GM18520 (cell line): ENCODE data around the gene ZMAT2.
"Not testable (repeated sequence)": the region's sequence is repeated elsewhere in the genome, so short reads cannot be mapped to it uniquely, and the experiment has no call there.

Experiments used
- ATAC-seq: cut with Tn5 transposase; IDR thresholded peaks from one replicate; pipeline ENCODE4 v1.9.1; 2021; ENCODE audit not compliant: unreplicated experiment

Gene ZMAT2

DNA sequence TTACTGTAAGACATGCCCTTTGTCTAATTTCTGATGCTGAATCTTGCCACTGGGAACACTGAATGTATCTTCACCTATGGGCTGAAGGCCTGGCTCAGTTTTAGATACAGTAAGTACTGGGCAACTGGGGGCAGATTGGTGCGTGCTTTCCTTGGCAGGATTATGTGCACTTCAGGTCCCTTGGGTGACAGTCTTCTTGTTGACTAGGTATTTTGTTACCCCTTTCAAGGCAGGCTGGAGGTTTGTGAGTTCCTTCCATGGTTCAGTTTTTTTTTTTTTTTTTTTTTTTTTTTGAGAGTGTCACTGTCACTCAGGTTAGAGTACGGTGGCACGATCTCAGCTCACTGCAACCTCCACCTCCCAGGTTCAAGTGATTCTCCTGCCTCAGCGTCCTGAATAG, 7.6 kb downstream of the ZMAT2 start:
- no peak for ATAC-seq

DNA sequence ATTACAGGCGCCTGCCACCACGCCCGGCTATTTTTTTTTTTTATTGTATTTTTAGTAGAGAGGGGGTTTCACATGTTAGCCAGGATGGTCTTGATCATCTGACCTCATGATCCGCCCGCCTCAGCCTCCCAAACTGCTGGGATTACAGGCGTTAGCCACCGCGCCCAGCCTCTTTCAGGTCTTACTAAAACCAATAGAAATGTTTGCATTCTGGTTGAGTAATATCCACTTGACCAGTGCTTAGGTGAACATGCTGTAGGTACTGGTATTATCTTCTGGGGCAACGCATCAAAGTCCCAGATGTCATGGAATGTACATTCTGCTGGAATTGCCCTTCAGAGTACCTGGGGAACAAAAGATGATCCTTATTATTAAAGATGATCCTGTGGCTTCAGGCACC, 8.5 kb downstream of the ZMAT2 start:
- not testable (repeated sequence) for ATAC-seq

DNA sequence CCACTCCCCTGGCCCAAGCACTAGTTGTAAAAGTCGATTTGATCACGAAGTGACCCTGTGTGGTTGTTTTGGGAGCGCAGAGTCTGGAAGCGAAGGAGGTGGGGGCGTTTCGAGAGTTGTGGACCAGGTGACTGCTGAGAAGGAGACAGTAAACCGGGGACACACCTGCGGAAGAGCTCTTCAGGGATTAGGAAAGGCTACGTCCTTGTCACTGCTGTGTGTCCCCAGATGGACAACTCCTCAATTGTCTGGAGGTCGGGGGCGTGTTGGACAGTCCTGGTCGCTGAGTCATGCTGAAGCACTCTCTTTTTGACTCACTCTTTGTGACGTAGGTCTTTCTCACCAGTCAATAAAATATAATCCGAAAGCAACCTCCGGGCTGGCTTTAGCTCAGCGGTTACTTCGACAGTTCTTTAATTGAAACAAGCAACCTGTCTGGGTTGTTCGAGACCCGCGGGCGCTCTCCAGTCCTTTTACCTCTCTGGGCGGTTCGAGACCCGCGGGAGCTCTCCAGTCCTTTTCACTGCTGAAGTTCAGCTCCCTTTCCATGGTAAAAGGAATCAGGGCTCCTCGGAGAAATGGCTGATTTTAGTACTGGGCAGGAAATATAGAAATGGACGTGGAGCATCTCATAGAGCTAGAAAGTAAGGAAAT, 10.8 kb downstream of the ZMAT2 start:
- ATAC-seq: peak; percentile 93

DNA sequence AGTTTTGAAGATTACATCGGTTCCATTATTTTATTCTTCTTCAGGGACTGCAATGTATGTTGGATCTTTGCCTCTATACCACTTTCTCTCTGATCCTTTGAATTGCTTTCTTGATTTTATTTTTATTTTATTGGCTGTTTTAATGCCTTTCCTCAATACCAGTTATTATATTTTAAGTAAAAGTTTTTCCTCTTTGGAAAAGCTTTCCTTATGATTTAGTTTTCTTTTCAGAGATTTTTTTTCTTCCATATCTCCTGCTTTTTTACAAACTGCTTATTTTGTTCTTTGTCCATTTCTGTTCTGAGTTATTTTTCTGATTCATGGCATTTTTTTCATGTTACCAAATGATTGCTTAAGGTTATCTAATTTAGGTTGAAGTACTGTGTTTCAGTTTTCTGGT, 11.5 kb downstream of the ZMAT2 start:
- ATAC-seq: no peak

DNA sequence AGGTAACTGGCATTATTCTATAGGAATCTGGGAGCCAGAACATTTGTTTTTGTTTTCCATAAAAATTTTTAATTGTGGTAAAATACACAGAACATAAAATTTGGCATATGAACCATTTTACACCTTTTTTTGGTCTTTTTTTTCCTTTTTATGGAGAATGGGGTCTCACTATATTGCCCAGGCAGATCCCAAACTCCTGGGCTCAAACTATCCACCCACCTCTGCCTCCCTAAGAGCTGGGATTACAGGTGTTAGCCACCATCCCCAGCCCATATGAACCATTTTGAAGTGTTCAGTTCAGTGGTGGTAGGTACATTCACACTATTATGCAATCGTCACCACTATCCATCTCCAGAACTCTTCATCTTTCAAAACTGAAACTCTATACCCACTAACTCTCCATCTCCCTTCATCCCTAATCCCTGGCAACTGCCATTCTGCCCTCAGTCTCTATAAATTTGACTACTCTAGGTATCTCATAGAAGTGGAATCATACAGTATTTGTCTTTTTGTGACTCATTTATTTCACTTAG, 13.4 kb downstream of the ZMAT2 start:
- no peak for ATAC-seq

DNA sequence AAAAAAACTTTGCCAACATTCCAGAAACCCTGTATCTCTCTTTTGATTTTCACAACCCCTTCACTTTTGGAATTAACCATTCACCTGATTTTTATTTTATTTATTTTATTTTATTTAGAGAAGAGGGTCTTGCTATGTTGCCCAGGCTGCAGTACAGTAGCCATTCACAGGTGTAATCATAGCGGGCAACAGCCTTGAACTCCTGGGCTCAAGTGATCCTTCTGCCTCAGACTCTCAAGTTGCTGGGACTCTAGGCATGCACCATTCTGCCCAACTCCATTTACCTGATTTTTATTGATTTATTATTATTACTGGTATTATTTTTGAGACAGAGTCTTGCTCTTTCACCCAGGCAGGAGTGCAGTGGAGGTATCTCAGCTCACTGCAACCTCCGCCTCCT, 16.0 kb downstream of the ZMAT2 start:
- not testable (repeated sequence) for ATAC-seq

DNA sequence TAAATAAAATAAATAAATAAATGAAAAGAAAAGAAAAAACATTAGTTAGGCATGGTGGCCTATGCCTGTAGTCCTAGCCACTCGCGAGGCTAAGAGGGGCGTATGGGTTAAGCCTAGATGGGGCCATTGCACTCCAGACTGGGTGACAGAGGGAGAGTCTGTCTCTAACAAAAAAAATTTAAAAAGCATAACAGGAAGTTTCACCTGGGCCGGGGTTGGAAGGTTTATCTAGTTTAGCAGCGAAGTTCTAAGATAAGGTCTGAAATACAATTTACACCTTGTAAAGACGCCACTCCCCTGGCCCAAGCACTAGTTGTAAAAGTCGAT, 18.0 kb downstream of the ZMAT2 start:
- no peak for ATAC-seq

DNA sequence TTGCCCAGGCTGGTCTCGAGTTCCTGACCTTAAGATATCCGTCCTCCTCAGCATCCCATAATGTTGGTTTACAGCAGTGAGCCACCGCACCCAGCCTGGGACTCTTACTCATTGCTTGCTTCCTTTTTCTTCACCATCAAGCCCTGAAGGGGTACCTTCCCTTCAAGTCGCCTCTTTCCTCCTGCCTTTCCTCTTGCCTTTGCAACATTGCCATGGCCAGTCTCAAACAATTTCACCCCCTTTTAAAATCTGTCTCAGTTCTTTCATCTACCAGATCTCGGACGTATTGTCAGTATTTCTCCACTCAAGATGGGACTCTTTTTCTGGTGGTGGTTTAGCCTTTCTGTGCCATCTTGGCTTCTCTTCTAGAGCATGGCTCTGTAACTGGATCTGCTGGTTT, 20.5 kb downstream of the ZMAT2 start:
- ATAC-seq: not testable (repeated sequence)

DNA sequence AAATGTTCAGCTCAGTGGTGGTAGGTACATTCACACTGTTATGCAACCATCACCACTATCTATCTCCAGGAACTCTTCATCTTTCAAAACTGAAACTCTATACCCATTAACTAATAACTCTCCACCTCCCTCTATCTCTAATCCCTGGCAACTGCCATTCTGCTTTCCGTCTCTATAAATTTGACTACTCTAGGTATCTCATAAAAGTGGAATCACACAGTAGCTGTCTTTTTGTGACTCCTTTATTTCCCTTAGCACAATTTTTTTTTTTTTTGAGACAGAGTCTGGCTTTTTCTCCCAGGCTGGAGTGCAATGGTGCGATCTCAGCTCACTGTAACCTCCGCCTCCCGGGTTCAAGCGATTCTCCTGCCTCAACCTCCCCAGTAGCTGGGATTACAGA, 21.1 kb downstream of the ZMAT2 start:
- ATAC-seq: not testable (repeated sequence)

DNA sequence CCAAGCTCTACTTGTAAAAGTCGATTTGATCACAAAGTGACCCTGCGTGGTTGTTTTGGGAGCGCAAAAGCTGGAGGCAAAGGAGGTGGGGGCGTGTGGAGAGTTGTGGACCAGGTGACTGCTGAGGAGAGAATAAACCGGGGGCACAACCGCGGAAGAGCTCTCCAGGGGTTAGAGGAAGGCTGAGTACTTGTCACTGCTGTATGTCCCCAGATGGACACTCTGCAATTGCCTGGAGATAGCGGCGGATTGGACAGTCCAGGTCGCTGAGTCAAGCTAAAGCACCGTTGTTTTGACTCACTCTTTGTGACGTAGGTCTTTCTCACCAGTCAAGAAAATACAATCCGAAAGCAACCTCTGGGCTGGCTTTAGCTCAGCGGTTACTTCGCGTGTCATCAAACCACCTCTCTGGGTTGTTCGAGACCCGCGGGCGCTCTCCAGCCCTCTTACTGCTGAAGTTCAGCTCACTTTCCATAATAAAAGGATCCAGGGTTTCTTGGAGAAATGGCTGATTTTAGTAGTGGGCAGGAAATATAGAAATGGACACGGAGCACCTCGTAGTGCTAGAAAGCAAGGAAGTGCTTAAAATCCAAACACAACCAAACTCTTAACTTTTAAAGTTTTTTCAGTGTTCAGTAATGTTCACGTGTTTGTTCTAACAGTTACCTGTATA, 25.7 kb downstream of the ZMAT2 start:
- peak; percentile 94 for ATAC-seq

DNA sequence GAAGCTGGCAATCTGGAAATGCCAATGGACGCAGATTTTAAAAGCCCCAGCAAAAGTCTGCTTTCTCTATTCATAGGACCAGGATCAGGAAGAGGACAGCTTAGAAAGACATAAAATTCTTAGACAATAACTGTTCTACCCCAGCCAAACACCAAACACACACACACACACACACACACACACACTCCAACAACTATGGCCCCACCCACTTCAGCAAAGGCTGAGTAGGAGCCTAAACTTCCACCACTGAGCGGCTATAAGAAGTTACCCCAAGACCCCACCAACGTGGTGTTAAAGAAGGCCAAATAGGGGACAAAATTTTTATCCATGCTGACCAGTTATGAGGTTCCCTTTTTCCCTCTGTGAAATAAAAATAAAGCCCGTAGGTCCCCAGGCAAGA, 32.9 kb downstream of the ZMAT2 start:
- ATAC-seq: no peak

DNA sequence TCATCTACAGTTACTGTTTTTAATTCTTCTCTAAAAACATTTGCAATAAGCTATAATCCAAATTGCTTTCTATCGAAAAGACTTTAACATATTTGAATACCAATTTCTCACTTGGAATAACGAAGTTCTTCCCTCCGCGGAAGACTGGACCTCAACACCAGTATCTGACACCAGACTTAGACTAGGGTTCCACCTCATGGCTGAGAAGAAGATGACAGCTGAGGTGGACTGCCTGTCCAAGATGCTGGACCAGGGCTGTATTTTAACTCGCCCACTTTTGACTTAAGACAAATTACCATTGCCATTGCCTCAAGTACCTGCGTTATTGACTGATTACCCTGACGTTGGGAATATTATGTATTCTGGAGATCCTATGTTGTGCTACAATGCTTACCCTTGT, 34.1 kb downstream of the ZMAT2 start:
- ATAC-seq: no peak

DNA sequence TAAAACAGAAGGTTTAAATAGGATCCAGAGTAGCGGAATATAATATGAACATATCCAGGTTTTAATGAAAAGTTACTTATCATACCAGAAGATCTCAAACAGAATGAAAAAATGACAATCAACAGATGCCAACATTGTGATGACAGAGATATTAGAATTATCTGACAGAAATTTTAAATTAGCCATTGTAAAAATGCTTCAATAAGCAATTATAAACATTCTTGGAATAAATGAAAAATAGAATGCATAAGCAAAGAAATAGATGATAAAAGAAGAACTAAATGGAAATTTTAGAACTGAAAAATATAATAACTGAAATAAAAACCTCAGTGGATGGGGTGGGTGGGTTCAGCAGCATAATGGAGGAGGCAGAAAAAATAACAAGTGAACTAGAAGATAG, 37.2 kb downstream of the ZMAT2 start:
- ATAC-seq: no peak

DNA sequence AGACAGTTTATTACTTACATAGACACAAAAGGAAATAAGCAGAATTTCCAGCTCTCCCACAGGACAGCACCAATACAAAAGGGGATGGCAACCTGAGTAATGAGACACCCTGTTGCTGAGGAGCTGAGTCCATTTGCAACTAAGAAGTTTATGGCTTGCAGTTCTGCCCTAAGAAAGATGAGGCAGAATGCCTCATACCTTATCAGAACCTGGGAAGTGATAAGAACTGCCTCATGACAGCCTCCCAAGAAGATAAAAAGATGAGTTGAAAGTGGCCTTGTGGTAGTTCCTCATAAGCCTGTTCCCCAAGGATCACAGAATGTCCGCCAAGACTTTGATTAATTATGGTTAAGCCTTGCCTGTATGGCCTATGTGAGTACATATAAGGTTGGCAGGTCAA, 41.7 kb downstream of the ZMAT2 start:
- no peak for ATAC-seq

DNA sequence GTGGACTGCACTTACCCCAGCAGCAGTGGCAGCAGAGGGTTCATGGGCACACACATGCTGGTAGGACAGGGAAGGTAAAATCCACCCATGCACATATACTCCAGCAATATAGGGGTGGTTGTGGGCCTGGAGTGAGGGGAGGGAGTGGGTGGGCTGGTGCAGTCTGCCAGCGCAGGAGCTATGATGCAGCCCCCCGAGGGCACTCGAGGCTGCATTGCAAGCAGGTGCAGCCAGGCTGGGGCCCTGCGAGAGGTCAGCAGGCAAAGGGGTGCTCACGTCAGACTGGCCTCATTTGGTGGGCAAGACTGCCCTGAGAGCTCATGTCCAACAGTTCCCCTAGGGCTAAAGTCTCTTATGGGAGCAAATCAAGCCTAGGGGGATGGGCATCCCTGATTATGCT, 53.3 kb downstream of the ZMAT2 start:
- ATAC-seq: no peak
